Activated CD4-positive, alpha-beta T cell treated with anti-CD3 and anti-CD28 coated beads for 24 hours (primary cell): ENCODE results near the gene PCDH8.

Experiments
- DNase-seq, 2 donors: peaks; one replicate each; pipeline ENCODE4 v3.0.0-alpha.2; 2020; ENCODE audit warnings: low read depth in 2 of 2

PCDH8 gene, protein sequence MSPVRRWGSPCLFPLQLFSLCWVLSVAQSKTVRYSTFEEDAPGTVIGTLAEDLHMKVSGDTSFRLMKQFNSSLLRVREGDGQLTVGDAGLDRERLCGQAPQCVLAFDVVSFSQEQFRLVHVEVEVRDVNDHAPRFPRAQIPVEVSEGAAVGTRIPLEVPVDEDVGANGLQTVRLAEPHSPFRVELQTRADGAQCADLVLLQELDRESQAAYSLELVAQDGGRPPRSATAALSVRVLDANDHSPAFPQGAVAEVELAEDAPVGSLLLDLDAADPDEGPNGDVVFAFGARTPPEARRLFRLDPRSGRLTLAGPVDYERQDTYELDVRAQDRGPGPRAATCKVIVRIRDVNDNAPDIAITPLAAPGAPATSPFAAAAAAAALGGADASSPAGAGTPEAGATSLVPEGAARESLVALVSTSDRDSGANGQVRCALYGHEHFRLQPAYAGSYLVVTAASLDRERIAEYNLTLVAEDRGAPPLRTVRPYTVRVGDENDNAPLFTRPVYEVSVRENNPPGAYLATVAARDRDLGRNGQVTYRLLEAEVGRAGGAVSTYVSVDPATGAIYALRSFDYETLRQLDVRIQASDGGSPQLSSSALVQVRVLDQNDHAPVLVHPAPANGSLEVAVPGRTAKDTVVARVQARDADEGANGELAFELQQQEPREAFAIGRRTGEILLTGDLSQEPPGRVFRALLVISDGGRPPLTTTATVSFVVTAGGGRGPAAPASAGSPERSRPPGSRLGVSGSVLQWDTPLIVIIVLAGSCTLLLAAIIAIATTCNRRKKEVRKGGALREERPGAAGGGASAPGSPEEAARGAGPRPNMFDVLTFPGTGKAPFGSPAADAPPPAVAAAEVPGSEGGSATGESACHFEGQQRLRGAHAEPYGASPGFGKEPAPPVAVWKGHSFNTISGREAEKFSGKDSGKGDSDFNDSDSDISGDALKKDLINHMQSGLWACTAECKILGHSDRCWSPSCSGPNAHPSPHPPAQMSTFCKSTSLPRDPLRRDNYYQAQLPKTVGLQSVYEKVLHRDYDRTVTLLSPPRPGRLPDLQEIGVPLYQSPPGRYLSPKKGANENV

DNA sequence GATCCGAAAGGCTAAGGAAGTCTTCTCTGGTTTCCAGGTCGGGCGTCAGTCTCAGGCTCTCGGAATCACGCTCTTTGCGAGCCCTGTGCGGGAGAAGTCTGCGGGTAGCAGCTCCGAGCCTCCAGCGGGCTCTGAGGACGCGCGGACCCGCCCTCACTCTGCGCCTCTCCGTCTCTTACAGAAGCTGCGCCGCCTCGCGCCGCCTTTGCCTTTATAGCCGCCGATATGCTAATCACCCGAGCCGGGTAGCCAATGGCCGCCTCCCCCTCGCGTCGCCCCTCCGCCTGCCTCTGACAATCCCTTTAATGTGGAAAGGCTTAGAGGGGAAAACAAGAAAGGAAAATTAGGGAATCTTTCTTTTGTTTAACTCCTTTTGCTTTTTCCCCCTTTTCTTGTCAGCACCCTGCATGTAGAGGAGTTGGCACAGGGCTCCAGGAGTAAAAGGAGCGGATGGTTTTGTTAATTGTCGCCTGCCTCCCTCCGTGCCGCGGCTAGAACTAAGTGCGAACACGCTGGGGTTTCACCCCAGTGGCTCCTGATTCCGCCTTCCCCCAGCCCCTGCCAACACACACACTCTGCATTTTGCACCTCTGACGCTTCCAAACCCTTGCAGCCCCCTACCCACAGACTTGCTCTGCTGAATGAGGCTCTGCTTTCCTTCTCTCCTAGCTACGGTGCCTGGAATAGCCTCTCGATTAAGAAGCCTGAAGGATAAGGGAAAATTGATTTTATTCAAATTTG is at the start of gene PCDH8:
TSS of gene PCDH8 (minus strand) at position 186 of the 741 bp plus-strand sequence. CDS start 204 bp downstream, outside the sequence.
- DNase-seq: no peak

DNA sequence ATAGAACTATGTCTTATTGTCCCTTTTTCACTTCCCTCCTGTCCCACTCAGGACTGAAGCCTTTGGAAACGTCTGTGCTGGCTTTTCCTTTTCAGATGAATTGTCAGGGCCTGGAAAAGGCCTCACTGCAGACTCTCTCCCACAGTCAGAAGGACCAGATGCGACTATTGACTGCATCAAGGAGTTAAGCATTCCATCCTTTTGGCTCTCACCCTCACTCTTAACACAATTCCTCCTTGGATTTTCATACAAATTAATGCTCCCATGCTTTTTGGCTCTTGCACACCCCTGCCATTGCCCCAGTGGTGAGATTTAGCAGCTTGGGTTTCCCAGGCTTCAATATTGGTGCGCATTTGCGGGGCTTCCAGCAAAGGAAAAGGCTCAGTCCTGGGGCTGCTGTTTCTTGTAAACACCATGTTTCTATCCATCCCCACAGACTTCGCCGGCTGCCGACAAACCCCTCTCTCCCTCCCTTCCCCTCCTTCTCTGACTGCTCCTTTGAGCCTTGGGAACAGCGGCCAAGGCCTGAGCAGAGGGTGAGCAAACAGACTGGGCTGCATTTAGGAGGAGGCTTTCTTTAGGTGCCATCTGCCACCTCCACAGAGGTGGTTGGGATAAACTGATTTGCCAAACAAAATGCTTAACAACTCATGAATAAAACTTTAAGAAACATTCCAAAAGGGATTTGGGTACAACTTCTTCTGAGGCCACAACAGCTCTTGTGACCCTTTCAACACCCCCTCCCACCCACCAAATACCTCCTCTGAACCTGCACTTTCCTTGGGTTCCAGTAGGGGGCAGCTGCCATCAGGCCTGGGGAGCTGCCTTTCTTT is 48.6 kb upstream of the PCDH8 start:
- no peak for DNase-seq

DNA sequence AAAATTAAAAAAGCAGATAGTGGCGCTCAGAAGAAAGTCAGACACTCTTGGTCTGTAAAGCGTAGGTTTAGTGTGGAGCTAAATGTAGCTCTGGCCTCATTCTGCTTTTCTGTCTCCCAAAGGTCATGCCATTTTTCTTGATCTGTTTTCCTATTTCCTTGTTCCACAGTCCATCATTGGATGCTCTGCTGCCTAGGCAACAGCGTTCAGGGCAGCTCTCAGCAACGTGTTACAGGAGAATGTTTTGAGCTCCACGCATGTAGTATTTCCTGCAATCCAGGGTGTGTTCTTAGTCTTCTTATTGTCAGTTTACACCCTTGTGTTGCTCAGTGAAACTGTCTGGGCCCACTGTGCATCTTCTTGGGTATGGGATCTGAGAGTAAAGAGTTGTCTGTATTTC is 46.0 kb upstream of the PCDH8 start:
- DNase-seq: no peak

DNA sequence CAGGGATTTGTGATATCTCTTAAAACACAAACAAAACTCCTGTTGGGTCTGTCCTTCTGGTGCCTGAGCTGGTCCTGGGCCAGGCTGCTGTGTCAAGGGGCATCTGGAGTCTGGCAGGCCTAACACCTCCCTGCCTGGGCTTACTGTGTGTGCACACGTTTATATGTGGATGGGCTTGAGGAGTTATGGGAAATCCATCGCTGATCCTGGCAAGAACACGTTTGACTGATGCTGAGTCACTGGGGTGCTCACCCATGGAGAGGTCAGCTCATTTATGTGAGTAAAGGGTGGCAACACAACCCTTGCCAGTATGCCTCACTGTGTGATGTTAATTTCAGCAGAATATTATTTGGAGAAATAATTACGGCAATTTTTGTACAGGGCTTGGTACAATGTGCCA is 44.5 kb upstream of the PCDH8 start:
- no peak for DNase-seq

DNA sequence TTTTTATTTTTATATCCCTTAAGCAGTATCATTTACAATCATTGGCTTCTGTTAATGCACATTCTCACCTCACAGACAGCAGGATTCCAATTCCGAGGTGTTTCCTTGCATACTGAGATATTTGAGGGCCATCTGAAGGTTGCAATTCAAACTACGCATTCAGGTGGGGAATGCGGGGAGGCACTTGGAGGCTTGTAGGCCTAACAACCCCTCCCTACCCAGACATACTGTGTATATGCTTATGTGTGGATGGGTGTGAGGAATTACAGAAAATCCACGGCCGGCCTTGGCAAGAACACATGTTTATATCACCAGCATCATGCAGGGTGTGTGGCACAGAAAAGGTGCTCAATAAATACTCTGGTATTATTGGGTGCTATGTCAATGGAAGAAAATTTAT is 43.3 kb upstream of the PCDH8 start:
- no peak for DNase-seq

DNA sequence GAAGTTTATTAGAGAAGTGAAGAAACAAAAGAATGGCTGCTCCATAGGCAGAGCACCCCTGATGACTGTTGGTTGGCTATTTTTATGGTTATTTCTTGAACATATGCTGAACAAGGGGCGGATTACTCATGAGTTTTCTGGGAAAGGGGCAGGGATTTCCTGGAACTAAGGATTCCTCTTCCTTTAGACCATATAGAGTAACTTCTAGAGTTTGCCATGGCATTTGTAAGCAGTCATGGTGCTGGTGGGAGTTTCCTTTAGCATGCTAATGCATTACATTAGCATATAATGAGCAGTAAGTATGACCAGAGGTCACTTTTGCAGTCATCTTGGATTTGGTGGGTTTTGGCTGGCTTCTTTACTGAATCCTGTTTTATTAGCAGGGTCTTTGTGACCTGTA is 38.7 kb upstream of the PCDH8 start:
- DNase-seq: no peak

DNA sequence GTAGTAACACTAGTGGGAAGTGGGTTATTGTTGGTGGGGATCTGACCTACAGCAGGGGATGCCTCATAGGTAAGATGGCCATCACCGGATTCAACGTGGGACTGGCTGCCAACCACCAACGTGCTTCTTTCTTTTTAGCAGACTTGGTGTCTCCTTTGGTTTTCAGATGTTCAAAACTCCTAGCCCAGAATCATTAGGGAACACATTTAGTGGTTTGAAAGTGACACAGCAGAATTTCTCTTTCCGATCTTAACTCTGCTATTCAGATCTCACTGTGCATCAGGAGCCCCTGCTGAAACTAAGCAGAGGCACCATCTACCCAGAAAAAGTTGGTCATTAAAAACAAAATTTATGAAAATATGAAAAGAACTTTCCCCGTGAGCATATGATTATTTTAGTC is 36.7 kb upstream of the PCDH8 start:
- no peak for DNase-seq

DNA sequence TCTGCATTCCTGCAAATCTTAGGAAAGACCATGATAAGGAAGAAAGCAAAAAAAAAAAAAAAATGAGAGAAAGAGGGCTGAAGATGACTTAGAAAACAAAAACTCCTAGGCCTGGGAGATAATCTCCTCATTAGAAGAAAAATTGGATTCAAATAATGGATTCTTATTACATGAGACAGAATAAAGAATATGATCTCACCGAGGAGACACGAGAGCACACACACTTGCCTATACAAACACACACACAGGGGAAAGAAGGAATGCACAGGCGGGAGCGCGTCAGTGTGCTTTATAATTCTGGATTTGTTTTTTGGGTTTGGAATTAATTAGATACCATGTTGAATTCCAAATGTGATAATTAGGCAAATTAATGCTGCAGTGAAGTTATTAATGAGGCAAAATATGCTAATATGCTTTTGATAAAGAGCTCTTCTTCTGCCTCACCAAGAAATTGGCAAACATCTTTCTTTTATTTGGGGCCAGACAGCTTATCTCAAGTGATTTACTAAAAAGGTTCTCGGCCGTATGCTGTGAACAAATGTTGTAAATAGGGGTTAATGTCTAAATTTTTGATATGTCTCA is 36.1 kb upstream of the PCDH8 start:
- no peak for DNase-seq

DNA sequence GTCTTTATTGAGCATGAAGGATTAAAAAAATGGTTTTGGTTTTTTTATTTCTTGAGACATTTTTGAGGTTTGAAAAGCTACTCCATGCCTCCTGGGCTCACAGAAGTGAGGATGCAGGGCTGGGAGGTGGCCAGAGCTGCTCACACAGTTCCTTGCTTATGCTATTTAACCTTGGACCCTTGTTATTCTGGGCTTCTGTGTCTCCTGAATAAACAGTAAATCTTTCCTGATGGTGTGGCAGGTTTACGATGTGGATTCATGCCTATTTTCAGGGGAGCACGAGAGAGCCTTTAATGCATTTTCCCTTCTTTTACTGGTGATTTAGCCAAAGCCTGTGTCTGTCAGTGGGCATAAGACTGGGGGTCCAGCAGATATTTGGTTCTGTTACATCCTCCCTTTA is 34.3 kb upstream of the PCDH8 start:
- no peak for DNase-seq

DNA sequence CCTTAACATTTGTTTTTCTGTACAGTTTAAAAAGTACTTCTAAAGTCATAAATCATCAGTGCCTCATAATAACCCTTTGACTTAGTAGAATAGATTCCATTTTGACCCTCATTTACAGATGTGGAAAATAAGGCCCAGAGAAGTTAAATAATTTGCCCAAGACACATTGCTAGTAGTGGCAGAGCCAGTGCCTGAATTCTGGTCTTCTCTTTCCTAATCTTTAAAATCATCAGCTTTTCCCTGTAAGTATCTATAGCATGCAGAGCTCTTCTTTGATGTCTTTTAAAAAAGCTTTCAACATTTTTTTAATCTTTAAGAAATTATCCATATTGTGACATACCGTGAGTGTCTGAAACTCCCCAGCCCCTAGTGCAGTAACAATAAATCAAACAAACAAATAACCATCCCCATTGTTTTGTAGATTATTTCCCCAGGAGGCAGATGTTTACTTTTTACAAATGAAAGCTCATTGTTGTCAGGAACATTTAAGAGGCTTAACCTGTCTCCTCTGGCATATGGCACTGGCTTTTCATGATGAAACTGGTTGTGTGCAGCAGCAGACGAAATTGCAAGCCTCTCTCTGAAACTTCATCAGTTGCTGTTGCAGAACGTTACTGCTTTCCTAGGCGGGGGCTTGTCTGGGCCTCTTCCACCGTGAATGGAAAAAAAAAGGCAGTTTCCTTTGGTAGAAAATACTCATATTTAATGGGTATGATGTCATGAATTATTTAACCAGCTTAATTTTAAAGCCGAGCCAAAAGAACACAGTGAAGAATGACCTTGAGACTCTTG is 31.7 kb upstream of the PCDH8 start:
- DNase-seq: no peak

DNA sequence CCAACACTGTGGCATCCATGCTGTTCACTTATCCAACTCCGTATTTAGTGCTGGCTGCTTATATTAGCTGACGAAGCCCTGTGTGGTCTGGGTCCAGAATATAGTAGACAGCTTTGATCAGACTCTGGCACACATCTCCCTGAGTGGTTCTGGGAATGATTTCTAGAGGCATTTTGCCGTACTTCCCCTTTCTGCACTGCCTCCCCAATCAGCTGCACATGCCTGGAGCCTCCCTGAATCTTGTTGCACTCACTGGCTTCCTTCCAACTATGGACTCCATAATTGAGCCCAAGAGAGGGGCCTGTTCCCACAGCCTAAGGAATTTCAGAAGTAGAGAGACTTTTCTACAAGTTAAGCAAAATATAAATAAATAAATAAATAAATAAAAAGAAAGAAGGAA is 30.4 kb upstream of the PCDH8 start:
- no peak for DNase-seq

DNA sequence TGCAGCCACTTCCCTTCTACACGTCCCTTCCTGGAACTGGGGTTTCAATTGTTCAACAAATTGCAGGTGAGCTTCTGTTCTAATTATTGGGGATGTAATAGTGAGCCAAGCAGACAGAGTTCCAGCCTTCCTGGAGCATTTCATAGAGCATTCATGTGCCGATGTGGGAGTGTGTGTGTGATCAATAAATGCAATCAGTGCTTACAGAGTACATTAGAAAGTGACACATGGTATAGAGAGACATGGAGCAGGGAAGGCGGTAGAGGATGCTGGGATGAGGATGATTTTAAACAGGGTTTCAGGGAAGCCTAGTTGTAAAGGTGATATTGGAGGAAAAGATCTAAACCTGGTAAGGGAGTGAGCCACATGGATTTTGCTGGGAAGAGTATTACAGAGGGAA is 21.7 kb upstream of the PCDH8 start:
- DNase-seq: no peak

DNA sequence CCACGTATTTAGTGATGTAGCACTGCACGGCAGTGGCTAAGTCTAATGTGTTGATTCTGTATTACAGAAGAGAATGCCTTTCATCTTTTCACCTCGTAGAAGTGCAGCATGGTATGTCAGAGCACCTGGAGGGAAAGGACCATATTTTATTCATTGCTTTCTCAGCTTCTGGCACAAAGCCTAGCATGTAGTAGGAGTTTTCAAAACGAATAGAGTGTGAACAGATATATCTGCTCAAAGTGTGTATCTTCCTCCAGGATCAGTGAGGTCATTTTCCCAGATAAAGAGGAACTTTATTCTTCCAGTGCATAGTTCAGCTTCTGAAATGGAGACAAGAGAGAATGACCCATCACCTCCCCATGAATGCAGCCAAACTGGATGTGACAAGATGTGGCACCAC is 21.2 kb upstream of the PCDH8 start:
- DNase-seq: no peak

DNA sequence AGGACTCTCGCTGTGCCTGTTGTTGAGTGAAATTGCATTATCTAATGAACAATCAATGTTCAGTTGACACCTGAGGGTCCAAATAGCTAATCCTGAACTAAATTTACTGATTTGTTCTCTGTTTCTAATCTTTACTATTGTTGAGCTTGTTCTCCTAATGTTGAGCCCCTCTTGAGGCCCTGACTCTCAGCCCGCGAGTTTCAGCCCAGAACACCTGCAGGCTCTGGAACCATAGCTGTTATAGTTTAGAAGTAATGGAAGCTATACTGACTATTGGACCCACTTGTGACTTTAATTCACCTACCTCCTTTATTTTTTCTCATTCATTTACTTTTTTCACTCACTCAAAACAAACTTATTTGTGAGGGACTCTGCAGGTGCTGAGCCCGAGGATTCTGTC is 20.6 kb upstream of the PCDH8 start:
- DNase-seq: no peak

DNA sequence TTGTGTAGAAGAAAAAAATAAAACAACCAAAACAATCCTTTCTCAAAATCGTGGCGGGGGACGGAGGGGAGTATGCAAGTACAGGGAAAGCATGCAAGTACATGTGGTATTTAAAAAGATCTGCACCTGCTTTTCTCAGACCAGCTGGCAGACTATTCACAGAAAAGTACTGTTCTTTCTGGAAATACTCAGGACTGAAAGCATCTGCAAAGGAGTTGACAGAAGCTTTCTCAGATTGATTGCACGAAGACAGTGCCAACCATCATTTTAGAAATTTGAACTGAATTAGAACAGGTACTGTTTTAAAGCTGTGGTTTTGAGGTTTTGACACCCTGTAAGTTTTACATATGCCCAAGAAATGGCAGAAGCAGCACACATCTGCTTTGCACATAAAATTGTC is 19.8 kb upstream of the PCDH8 start:
- DNase-seq: no peak

DNA sequence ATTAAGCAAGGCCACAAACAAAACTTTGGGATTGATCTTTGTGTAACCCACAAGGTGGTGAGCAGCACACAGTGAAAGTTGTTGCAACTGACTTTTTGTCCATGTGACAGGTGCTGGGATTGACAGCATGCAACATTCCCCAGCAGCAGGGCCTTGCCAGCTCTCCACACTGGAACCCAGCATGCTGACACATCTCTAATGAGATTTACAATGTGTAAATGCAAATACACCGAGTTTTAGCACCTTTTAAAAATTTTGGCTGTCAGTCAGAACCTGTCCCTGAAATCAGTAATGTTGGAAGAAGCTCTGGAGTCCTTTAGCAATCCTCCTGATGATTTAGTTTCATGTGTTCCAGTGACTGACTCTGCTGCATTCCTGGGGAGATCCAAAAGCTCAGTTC is 16.5 kb upstream of the PCDH8 start:
- DNase-seq: no peak

DNA sequence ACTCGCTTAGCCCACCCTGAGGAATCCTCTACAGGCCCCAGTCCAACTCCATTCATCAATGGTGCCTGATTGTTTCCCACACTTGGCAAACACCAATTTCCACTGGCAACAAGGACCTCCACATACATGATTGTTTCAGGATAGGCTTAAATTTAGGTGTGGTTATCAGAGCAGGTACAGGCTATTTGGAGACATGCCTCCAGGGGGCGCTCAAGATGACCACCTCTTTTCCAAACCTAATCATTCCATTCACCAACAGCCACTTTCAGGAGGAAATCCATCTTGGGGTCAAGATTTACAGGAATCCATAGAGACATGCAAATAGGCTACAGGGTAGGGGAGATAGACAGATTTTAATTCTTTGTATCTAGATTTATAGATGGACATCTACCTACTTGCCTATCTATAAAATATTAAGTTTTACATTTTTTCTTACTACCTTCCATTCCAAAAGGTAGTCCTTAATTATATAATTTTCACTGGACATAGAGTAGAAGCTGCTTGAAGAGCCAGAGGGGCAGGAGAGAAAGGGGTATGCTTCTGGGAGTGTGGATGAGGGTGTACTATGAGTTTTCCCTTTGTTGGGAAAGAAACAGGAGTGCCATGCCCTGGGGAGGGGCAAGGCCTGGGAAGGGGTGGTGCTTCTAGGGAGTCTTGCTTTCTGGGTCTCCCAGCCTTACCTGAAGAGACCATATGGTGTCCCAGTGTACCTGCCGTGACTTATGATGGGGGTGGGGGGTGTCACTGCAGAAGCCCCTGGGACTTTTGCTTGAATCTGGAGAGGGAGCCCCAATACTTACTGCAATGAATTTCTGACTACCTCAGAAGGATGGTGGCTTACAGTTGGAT is 14.1 kb upstream of the PCDH8 start:
- no peak for DNase-seq

DNA sequence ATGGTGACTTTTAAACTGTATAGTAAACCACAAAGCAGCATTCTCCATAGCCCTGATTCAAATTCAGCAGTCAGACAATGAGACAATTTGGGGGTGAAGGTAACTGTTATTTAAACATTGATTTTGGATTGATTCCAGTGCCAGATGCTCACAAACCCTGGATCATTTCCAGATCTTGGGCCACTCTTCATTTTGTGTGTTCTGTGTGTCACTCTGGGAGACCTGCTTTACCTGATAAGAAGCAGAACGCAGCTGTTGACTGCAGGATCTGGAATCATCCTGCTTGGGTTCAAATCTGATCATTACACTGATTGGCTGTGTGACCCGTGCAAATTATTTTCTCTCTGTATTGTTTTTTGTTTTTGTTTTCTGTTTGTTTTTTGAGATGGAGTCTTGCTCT is 4.0 kb upstream of the PCDH8 start:
- no peak for DNase-seq
